Measurements from ENCODE around the gene FAM162A.

FAM162A gene

GRCh38 chr3:122403489-122403888 is 19.5 kb downstream of the FAM162A start:
- Histone ChIP-seq H3K4ac (ENCODE audit: low read depth, low read length) (no peak overlapping the region), H3K18ac (ENCODE audit: low read length) (no peak overlapping the region), H2BK120ac (ENCODE audit: low read depth, low read length) (no peak overlapping the region), H3K4me3 (ENCODE audit: low read length) (no peak overlapping the region), H3K56ac (ENCODE audit: low read length) (no peak overlapping the region), H3K4me2 (ENCODE audit: low read length) (no peak overlapping the region), H4K5ac (ENCODE audit: low read length) (no peak overlapping the region), H3K4me1 (ENCODE audit: control insufficient read depth, low read depth, low read length) (no peaks in the 10 kb centered on the region), H3K79me1 (ENCODE audit: low read length) (no peaks in the 10 kb centered on the region), H3K27me3 (ENCODE audit: insufficient read depth, low read length, poor library complexity) (no peaks in the 10 kb centered on the region), H4K8ac (ENCODE audit: low read depth, low read length) (no peak overlapping the region), H2BK5ac (ENCODE audit: low read length) (no peak overlapping the region), H2BK15ac (replicated peaks; ENCODE audit: low read depth) (no peak overlapping the region), H3K27ac (ENCODE audit: low read depth, low read length) (no peak overlapping the region), H3K36me3 (ENCODE audit: control insufficient read depth, insufficient read depth, low read length) (no peaks in the 10 kb centered on the region), H3K23ac (ENCODE audit: low read length) (no peak overlapping the region), H3K79me2 (ENCODE audit: control insufficient read depth, insufficient read depth, low read length) (no peaks in the 10 kb centered on the region), H2AK5ac (ENCODE audit: low read length) (no peak overlapping the region), H3K9ac (ENCODE audit: low read length) (no peak overlapping the region)
- no CpG with 5 or more reads among the region's 6 CpGs for WGBS (ENCODE audit: extremely low coverage, insufficient coverage, low lambda C conversion rate)
- DNase-seq, result no peak

DNA sequence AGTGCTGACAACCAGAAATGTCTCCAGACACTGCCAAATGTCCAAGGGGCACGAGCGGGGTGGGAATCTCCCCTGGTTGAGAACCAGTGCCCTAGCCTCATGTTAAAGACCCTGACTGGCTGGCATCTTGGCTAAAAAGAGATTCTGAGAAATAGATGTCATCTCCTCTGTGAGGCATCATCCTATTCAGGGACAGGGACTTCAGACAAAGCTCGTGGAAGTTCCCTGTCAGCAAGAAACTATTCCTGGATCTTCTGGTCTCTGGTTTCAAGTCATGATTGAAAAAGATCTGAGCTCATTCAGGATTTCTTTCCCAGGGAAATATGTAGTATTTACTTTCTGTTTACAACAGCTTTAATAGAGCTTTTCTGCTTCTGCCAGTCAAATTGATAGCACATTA is 21.0 kb downstream of the FAM162A start:
- no CpG with 5 or more reads among the region's 3 CpGs for WGBS (ENCODE audit: extremely low coverage, insufficient coverage, low lambda C conversion rate)
- no peaks in the 10 kb centered on the region for H3K79me2 ChIP-seq (ENCODE audit: control insufficient read depth, insufficient read depth, low read length)
- H2BK5ac ChIP-seq (ENCODE audit: low read length), result no peak overlapping the region

GRCh38 chr3:122406198-122406597 is 22.2 kb downstream of the FAM162A start:
- Histone ChIP-seq H3K4me3 (ENCODE audit: low read length) (no peak overlapping the region), H3K18ac (ENCODE audit: low read length) (no peak overlapping the region), H2BK5ac (ENCODE audit: low read length) (no peak overlapping the region), H3K27ac (ENCODE audit: low read depth, low read length) (no peak overlapping the region), H3K56ac (ENCODE audit: low read length) (no peak overlapping the region), H4K5ac (ENCODE audit: low read length) (no peak overlapping the region), H3K27me3 (ENCODE audit: insufficient read depth, low read length, poor library complexity) (no peaks in the 10 kb centered on the region), H2AK5ac (ENCODE audit: low read length) (no peak overlapping the region), H3K4ac (ENCODE audit: low read depth, low read length) (no peak overlapping the region), H3K79me2 (ENCODE audit: control insufficient read depth, insufficient read depth, low read length) (no peaks in the 10 kb centered on the region), H3K4me2 (ENCODE audit: low read length) (no peak overlapping the region), H3K9ac (ENCODE audit: low read length) (no peak overlapping the region), H2BK15ac (replicated peaks; ENCODE audit: low read depth) (no peak overlapping the region), H3K23ac (ENCODE audit: low read length) (no peak overlapping the region), H3K79me1 (ENCODE audit: low read length) (no peaks in the 10 kb centered on the region), H4K8ac (ENCODE audit: low read depth, low read length) (no peak overlapping the region), H2BK120ac (ENCODE audit: low read depth, low read length) (no peak overlapping the region), H3K4me1 (ENCODE audit: control insufficient read depth, low read depth, low read length) (no peaks in the 10 kb centered on the region), H3K36me3 (ENCODE audit: control insufficient read depth, insufficient read depth, low read length) (no peaks in the 10 kb centered on the region)
- WGBS (ENCODE audit: extremely low coverage, insufficient coverage, low lambda C conversion rate), result no CpG with 5 or more reads among the region's 4 CpGs
- DNase-seq, result no peak

More for the DNA sequence above, 21.0 kb downstream of the FAM162A start:
- DNase-seq, result no peak
- no peak overlapping the region for H3K27ac ChIP-seq (ENCODE audit: low read depth, low read length)
- no peak overlapping the region for H3K4ac ChIP-seq (ENCODE audit: low read depth, low read length)
- no peak overlapping the region for H4K5ac ChIP-seq (ENCODE audit: low read length)
- no peaks in the 10 kb centered on the region for H3K79me1 ChIP-seq (ENCODE audit: low read length)
- no peak overlapping the region for H2BK15ac ChIP-seq (replicated peaks; ENCODE audit: low read depth)
- no peaks in the 10 kb centered on the region for H3K36me3 ChIP-seq (ENCODE audit: control insufficient read depth, insufficient read depth, low read length)
- H3K4me2 ChIP-seq (ENCODE audit: low read length), result no peak overlapping the region
- H3K23ac ChIP-seq (ENCODE audit: low read length), result no peak overlapping the region
- no peak overlapping the region for H4K8ac ChIP-seq (ENCODE audit: low read depth, low read length)
- no peak overlapping the region for H3K18ac ChIP-seq (ENCODE audit: low read length)
- H3K27me3 ChIP-seq (ENCODE audit: insufficient read depth, low read length, poor library complexity), result no peaks in the 10 kb centered on the region
- no peak overlapping the region for H2BK120ac ChIP-seq (ENCODE audit: low read depth, low read length)
- no peak overlapping the region for H3K4me3 ChIP-seq (ENCODE audit: low read length)
- H3K56ac ChIP-seq (ENCODE audit: low read length), result no peak overlapping the region
- H3K9ac ChIP-seq (ENCODE audit: low read length), result no peak overlapping the region
- H2AK5ac ChIP-seq (ENCODE audit: low read length), result no peak overlapping the region
- H3K4me1 ChIP-seq (ENCODE audit: control insufficient read depth, low read depth, low read length), result no peaks in the 10 kb centered on the region

DNA sequence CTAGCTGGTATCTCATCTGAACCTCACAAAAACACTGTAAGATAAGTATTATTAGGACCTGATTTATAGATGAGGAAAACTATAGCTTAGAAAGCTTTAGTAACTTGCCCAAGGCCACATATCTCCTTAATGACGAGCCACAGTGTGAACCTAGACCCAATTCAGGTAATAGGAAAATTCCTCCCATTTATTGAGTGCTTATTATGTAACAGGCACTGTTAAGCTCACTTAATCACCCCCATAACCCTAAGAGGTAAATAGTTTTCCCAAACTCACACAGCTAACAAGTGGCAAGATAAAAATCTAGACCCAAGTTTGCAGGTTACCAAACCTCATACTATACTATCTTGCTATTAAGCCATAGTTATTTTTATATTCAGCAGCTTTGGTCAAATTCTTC is 24.0 kb downstream of the FAM162A start:
- H4K5ac ChIP-seq (ENCODE audit: low read length), result no peak overlapping the region
- H3K23ac ChIP-seq (ENCODE audit: low read length), result no peak overlapping the region
- H3K4ac ChIP-seq (ENCODE audit: low read depth, low read length), result no peak overlapping the region
- no peak overlapping the region for H3K4me3 ChIP-seq (ENCODE audit: low read length)
- no CpG with 5 or more reads among the region's 1 CpG for WGBS (ENCODE audit: extremely low coverage, insufficient coverage, low lambda C conversion rate)
- no peaks in the 10 kb centered on the region for H3K79me1 ChIP-seq (ENCODE audit: low read length)
- no peaks in the 10 kb centered on the region for H3K79me2 ChIP-seq (ENCODE audit: control insufficient read depth, insufficient read depth, low read length)
- H2BK5ac ChIP-seq (ENCODE audit: low read length), result no peak overlapping the region
- no peak overlapping the region for H4K8ac ChIP-seq (ENCODE audit: low read depth, low read length)
- H3K56ac ChIP-seq (ENCODE audit: low read length), result no peak overlapping the region
- no peak for DNase-seq
- H3K9ac ChIP-seq (ENCODE audit: low read length), result no peak overlapping the region
- no peaks in the 10 kb centered on the region for H3K27me3 ChIP-seq (ENCODE audit: insufficient read depth, low read length, poor library complexity)
- no peak overlapping the region for H2AK5ac ChIP-seq (ENCODE audit: low read length)
- H3K4me1 ChIP-seq (ENCODE audit: control insufficient read depth, low read depth, low read length), result no peaks in the 10 kb centered on the region
- no peak overlapping the region for H2BK15ac ChIP-seq (replicated peaks; ENCODE audit: low read depth)
- H3K4me2 ChIP-seq (ENCODE audit: low read length), result no peak overlapping the region
- H3K36me3 ChIP-seq (ENCODE audit: control insufficient read depth, insufficient read depth, low read length), result no peaks in the 10 kb centered on the region
- no peak overlapping the region for H3K27ac ChIP-seq (ENCODE audit: low read depth, low read length)
- H3K18ac ChIP-seq (ENCODE audit: low read length), result no peak overlapping the region
- H2BK120ac ChIP-seq (ENCODE audit: low read depth, low read length), result no peak overlapping the region

GRCh38 chr3:122409446-122409845 is 25.5 kb downstream of the FAM162A start:
- no peak for DNase-seq
- no peak overlapping the region for H3K4me2 ChIP-seq (ENCODE audit: low read length)
- H3K79me1 ChIP-seq (ENCODE audit: low read length), result no peaks in the 10 kb centered on the region
- no peak overlapping the region for H3K4ac ChIP-seq (ENCODE audit: low read depth, low read length)
- H4K5ac ChIP-seq (ENCODE audit: low read length), result no peak overlapping the region
- H3K23ac ChIP-seq (ENCODE audit: low read length), result no peak overlapping the region
- H3K4me1 ChIP-seq (ENCODE audit: control insufficient read depth, low read depth, low read length), result no peaks in the 10 kb centered on the region
- H3K4me3 ChIP-seq (ENCODE audit: low read length), result no peak overlapping the region
- H3K27ac ChIP-seq (ENCODE audit: low read depth, low read length), result no peak overlapping the region
- H2AK5ac ChIP-seq (ENCODE audit: low read length), result no peak overlapping the region
- no peak overlapping the region for H3K18ac ChIP-seq (ENCODE audit: low read length)
- H2BK15ac ChIP-seq (replicated peaks; ENCODE audit: low read depth), result no peak overlapping the region
- H3K36me3 ChIP-seq (ENCODE audit: control insufficient read depth, insufficient read depth, low read length), result no peaks in the 10 kb centered on the region
- H3K56ac ChIP-seq (ENCODE audit: low read length), result no peak overlapping the region
- no peak overlapping the region for H2BK5ac ChIP-seq (ENCODE audit: low read length)
- H4K8ac ChIP-seq (ENCODE audit: low read depth, low read length), result no peak overlapping the region
- no peak overlapping the region for H3K9ac ChIP-seq (ENCODE audit: low read length)
- no peaks in the 10 kb centered on the region for H3K79me2 ChIP-seq (ENCODE audit: control insufficient read depth, insufficient read depth, low read length)
- H3K27me3 ChIP-seq (ENCODE audit: insufficient read depth, low read length, poor library complexity), result no peaks in the 10 kb centered on the region
- H2BK120ac ChIP-seq (ENCODE audit: low read depth, low read length), result no peak overlapping the region
- WGBS (ENCODE audit: extremely low coverage, insufficient coverage, low lambda C conversion rate), result no CpG with 5 or more reads among the region's 6 CpGs

DNA sequence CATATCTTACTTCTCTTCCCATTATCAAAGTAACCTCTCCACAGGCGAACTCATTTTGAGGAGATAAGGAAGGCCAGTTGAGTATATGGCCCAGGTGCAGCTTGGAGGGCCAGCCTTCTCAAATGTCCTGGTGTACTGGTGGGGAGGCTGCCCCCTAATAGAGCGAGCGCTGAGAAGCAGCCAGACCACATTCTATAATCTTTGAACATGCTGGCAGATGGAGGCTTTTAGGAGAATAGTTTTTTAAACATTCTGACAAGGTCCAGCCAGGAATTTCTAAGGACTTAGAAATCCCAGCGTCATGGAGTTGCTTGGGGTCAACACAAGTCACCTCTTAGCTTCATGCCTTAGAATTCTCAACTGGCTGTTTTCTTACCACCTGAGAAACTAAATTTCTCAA is 26.1 kb downstream of the FAM162A start:
- Histone ChIP-seq H3K56ac (ENCODE audit: low read length) (no peak overlapping the region), H3K9ac (ENCODE audit: low read length) (no peak overlapping the region), H3K27me3 (ENCODE audit: insufficient read depth, low read length, poor library complexity) (no peaks in the 10 kb centered on the region), H3K79me2 (ENCODE audit: control insufficient read depth, insufficient read depth, low read length) (peaks cover 4% of the 10 kb centered on the region), H2AK5ac (ENCODE audit: low read length) (no peak overlapping the region), H3K4ac (ENCODE audit: low read depth, low read length) (no peak overlapping the region), H3K79me1 (ENCODE audit: low read length) (peaks cover 2% of the 10 kb centered on the region), H3K23ac (ENCODE audit: low read length) (no peak overlapping the region), H4K5ac (ENCODE audit: low read length) (no peak overlapping the region), H4K8ac (ENCODE audit: low read depth, low read length) (no peak overlapping the region), H3K4me1 (ENCODE audit: control insufficient read depth, low read depth, low read length) (no peaks in the 10 kb centered on the region), H3K18ac (ENCODE audit: low read length) (no peak overlapping the region), H2BK5ac (ENCODE audit: low read length) (no peak overlapping the region), H3K27ac (ENCODE audit: low read depth, low read length) (no peak overlapping the region), H2BK120ac (ENCODE audit: low read depth, low read length) (no peak overlapping the region), H2BK15ac (replicated peaks; ENCODE audit: low read depth) (no peak overlapping the region), H3K36me3 (ENCODE audit: control insufficient read depth, insufficient read depth, low read length) (no peaks in the 10 kb centered on the region), H3K4me2 (ENCODE audit: low read length) (no peak overlapping the region), H3K4me3 (ENCODE audit: low read length) (no peak overlapping the region)
- WGBS (ENCODE audit: extremely low coverage, insufficient coverage, low lambda C conversion rate), result no CpG with 5 or more reads among the region's 4 CpGs
- DNase-seq, result peak; percentile 14
